Measurements from ENCODE around the gene CCRL2.

CCRL2 gene, protein sequence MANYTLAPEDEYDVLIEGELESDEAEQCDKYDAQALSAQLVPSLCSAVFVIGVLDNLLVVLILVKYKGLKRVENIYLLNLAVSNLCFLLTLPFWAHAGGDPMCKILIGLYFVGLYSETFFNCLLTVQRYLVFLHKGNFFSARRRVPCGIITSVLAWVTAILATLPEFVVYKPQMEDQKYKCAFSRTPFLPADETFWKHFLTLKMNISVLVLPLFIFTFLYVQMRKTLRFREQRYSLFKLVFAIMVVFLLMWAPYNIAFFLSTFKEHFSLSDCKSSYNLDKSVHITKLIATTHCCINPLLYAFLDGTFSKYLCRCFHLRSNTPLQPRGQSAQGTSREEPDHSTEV

DNA sequence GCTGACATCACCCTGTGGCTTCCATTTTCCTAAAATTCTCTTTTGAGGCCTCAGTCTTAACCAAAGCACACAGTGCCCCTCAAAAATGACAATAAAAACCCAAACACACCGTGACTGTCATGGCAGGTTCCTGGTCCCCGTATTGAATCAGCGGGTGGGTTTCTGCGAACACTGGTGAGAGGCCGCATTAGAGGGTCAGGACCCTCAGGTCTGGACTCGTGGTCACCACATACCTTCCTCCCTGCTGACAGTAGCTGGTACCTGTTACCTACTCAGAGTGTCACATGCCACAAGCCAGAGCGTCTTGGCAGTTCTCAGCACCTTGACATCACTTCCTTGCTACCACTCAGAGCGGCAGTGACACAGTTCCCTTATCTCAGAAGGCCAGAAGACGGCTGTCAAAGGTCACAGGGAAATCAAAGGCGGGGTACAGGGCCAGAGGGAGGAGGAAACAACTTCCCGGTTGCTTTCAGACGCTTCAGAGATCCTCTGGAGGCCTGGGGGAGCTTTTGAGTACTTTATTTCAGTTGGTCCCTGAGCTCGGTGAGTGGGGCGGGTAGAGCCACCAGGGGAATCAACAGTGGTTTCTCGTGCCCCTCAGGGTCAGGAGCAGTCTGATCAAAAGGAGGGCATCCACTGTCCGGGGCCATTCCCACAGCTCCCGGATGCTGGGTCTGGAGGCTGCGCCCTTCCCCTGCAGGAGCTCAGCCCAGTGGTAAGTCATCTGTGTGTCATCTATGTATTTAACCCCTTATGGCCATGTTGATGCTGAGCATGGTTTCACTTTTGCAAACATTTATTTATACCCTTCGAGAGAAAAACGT lies at the start of gene CCRL2, which contains the start of gene CCR5AS:
CCRL2 (plus strand) TSS at position 472 of the 824 bp plus-strand sequence. CDS start 821 bp downstream, outside the sequence.
CCR5AS (minus strand) TSS at position 279 of the 824 bp plus-strand sequence.
- no peak for DNase-seq

DNA sequence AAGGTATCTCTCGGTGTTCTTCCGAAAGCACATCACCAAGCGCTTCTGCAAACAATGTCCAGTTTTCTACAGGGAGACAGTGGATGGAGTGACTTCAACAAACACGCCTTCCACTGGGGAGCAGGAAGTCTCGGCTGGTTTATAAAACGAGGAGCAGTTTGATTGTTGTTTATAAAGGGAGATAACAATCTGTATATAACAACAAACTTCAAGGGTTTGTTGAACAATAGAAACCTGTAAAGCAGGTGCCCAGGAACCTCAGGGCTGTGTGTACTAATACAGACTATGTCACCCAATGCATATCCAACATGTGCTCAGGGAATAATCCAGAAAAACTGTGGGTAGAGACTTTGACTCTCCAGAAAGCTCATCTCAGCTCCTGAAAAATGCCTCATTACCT lies 48.6 kb upstream of the CCRL2 start:
- DNase-seq = no peak

DNA sequence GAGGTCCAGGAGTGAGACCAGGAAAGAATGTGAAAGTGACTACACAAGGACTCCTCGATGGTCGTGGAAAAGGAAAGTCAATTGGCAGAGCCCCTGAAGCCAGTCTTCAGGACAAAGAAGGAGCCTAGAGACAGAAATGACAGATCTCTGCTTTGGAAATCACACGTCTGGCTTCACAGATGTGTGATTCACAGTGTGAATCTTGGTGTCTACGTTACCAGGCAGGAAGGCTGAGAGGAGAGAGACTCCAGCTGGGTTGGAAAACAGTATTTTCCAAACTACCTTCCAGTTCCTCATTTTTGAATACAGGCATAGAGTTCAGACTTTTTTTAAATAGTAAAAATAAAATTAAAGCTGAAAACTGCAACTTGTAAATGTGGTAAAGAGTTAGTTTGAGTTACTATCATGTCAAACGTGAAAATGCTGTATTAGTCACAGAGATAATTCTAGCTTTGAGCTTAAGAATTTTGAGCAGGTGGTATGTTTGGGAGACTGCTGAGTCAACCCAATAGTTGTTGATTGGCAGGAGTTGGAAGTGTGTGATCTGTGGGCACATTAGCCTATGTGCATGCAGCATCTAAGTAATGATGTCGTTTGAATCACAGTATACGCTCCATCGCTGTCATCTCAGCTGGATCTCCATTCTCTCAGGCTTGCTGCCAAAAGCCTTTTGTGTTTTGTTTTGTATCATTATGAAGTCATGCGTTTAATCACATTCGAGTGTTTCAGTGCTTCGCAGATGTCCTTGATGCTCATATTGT lies 47.1 kb upstream of the CCRL2 start:
- peak; percentile 63 to 90 (median 67) for DNase-seq

DNA sequence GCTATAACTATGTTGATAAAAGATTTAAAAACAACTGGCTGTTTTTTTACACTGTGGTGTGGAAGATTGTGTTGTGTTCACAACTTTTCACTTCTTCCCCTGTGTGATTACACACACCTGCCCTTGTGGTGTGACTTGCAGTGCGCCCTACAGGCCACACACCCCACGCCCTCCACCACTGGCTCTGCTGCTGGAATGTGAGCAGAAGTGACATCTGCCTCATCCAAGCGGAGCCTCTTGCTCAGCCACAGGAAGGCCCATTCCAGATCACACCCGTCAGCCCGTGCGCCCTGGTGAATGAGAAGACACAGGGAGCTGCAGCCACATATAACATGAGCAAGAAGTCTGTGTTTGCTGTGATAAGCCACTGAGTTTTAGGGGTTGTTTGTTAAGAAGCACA lies 46.2 kb upstream of the CCRL2 start:
- no peak for DNase-seq

DNA sequence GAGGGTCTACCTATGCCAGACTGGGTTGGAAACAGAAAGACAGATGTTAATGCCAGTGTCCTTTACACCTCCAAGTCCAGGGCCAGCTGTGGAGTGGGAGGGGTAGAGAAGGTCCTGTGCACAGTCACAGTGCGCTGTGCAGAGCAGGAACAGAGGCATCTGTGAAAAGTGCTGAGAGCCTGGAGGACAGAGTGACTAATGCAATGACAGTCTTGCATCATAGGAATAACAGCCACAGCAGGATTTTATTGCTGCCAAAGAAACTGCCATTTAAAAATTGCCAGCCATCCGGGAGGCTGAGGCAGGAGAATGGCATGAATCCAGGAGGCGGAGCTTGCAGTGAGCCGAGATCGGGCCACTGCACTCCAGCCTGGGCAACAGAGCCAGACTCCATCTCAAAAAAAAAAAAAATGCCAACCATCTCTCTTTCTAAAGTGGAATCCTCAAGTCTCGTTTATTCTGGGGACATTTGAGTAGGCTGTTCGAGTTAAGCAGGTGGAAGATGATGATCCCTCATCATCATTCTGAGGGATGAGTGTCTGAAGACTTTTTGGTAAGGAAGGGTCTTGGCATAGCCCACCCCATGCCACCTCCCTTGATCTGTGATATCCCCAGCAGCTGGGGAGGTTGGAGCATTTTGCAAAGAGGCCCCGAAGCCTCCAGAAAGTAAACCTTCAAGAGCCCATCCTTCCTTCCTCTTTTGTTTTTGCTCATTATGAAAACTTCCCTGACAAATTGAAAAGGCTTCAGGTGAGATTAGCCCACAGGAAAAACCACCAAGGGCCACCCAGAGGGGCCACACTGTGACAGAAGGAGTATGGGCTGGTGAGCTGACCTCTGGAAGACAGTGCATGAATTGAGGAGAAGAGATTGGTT lies 45.4 kb upstream of the CCRL2 start:
- DNase-seq = no peak

DNA sequence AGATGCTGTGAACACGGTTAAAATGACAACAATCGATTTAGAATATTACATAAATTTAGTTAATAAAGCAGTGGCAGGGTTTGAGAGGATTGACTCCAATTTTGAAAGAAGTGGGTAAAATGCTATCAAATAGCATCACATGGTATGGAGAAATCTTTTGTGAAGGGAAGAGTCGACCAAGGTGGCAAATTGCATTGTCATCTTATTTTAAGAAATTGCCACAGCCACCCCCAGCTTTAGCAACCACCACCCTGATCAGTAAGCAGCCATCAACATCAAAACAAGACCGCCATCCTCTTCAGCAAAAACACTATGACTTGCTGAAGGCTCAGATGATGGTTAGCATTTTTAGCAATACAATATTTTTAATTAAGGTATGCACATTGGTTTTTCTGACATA lies 42.0 kb upstream of the CCRL2 start:
- DNase-seq = no peak

DNA sequence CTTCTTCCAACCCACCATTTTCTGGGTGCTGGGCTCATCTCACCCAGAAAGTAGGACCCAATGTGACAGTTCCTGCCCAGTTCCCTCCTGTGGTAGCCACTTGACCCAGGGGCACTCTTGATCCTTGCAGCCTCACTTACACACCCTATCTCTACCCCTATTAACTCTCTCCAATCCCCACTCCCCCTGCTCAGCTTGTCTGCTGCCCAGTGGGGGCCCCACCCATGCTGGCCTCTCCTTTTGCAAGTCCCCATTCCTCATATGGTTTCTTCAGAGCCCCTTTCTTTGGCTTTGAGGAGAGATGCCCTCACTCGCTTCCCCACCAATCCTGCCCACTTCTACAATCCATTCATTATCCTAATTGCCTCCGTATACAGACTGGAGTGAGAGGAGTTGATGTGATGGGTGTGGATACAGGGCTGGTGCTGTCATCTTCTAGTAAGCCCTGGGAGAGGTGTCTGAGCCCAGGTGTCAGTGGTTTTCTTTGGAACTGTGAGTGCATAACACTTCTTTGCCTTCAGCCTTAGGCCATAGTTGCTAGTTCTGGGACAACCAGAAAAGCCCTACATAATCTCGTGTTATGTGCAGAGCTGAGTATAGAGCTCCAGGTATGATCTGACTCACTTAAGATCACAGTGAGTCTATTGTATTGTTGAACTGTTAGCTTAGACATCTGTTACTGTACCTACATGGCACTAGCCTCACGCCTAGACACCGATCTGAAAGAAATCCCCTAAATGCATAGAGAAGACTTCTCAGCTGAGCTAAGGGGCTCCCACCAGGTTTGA lies 41.1 kb upstream of the CCRL2 start:
- DNase-seq = no peak

DNA sequence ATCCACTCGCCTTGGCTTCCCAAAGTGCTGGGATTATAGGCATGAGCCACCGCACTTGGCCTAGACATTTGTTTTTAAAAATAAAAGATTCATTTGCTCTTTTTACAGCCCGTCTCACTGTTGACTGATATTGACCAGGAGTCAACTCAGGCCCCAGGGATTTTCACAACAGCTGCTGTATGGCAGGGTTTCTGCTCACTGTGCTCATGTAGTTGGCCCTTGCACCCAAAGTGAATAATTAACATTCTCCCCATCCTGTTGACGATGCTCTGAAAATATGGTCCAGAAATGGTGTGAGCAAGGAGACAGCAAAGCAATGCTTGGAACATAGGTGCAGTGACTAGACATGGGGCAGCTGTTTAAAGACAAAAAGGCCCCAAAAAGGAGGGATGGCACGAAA lies 39.2 kb upstream of the CCRL2 start:
- DNase-seq = no peak

DNA sequence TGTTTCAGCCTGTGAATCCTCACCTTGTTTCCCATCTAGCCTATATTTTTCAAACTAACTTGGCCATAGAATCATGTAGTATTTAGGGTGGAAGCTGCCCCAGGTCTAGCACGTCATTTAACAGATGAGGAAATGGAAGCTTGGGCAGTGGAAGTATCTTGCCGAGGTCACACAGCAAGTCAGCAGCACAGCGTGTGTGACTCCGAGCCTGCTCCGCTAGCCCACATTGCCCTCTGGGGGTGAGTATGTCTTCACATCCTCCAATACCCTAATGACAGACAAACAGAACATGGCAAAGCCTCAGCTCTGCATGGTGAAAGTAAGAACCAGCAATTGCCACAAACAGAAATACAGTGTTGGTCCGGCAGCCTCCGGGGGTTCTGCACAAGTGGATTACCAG lies 38.5 kb upstream of the CCRL2 start:
- peak in 1 of 3 experiments; percentile 4 for DNase-seq

DNA sequence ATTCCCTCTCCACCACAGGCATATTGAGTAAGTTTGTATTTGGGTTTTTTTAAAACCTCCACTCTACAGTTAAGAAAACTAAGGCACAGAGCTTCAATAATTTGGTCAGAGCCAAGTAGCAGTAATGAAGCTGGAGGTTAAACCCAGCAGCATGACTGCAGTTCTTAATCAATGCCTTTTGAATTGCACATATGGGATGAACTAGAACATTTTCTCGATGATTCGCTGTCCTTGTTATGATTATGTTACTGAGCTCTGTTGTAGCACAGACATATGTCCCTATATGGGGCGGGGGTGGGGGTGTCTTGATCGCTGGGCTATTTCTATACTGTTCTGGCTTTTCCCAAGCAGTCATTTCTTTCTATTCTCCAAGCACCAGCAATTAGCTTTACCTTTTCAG lies 37.9 kb upstream of the CCRL2 start:
- DNase-seq = no peak

DNA sequence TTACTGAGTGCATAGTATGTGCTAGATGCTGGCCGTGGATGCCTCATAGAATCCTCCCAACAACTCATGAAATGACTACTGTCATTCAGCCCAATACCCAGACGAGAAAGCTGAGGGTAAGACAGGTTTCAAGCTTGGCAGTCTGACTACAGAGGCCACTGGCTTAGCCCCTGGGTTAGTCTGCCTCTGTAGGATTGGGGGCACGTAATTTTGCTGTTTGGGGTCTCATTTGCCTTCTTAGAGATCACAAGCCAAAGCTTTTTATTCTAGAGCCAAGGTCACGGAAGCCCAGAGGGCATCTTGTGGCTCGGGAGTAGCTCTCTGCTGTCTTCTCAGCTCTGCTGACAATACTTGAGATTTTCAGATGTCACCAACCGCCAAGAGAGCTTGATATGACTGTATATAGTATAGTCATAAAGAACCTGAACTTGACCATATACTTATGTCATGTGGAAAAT lies 37.4 kb upstream of the CCRL2 start:
- DNase-seq = no peak

DNA sequence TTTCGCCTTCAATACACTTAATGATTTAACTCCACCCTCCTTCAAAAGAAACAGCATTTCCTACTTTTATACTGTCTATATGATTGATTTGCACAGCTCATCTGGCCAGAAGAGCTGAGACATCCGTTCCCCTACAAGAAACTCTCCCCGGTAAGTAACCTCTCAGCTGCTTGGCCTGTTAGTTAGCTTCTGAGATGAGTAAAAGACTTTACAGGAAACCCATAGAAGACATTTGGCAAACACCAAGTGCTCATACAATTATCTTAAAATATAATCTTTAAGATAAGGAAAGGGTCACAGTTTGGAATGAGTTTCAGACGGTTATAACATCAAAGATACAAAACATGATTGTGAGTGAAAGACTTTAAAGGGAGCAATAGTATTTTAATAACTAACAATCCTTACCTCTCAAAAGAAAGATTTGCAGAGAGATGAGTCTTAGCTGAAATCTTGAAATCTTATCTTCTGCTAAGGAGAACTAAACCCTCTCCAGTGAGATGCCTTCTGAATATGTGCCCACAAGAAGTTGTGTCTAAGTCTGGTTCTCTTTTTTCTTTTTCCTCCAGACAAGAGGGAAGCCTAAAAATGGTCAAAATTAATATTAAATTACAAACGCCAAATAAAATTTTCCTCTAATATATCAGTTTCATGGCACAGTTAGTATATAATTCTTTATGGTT lies 36.1 kb upstream of the CCRL2 start, which contains the start of gene CCR5:
CCR5 (plus strand) TSS at position 108 of the 680 bp plus-strand sequence. CDS start 1,957 bp downstream, outside the sequence.
- DNase-seq = no peak

DNA sequence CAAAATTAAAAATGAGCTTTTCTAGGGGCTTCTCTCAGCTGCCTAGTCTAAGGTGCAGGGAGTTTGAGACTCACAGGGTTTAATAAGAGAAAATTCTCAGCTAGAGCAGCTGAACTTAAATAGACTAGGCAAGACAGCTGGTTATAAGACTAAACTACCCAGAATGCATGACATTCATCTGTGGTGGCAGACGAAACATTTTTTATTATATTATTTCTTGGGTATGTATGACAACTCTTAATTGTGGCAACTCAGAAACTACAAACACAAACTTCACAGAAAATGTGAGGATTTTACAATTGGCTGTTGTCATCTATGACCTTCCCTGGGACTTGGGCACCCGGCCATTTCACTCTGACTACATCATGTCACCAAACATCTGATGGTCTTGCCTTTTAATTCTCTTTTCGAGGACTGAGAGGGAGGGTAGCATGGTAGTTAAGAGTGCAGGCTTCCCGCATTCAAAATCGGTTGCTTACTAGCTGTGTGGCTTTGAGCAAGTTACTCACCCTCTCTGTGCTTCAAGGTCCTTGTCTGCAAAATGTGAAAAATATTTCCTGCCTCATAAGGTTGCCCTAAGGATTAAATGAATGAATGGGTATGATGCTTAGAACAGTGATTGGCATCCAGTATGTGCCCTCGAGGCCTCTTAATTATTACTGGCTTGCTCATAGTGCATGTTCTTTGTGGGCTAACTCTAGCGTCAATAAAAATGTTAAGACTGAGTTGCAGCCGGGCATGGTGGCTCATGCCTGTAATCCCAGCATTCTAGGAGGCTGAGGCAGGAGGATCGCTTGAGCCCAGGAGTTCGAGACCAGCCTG lies 35.3 kb upstream of the CCRL2 start:
- no peak for DNase-seq

DNA sequence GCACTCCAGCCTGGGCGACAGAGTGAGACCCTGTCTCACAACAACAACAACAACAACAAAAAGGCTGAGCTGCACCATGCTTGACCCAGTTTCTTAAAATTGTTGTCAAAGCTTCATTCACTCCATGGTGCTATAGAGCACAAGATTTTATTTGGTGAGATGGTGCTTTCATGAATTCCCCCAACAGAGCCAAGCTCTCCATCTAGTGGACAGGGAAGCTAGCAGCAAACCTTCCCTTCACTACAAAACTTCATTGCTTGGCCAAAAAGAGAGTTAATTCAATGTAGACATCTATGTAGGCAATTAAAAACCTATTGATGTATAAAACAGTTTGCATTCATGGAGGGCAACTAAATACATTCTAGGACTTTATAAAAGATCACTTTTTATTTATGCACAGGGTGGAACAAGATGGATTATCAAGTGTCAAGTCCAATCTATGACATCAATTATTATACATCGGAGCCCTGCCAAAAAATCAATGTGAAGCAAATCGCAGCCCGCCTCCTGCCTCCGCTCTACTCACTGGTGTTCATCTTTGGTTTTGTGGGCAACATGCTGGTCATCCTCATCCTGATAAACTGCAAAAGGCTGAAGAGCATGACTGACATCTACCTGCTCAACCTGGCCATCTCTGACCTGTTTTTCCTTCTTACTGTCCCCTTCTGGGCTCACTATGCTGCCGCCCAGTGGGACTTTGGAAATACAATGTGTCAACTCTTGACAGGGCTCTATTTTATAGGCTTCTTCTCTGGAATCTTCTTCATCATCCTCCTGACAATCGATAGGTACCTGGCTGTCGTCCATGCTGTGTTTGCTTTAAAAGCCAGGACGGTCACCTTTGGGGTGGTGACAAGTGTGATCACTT lies 34.3 kb upstream of the CCRL2 start:
- peak in 1 of 3 experiments; percentile 3 for DNase-seq

DNA sequence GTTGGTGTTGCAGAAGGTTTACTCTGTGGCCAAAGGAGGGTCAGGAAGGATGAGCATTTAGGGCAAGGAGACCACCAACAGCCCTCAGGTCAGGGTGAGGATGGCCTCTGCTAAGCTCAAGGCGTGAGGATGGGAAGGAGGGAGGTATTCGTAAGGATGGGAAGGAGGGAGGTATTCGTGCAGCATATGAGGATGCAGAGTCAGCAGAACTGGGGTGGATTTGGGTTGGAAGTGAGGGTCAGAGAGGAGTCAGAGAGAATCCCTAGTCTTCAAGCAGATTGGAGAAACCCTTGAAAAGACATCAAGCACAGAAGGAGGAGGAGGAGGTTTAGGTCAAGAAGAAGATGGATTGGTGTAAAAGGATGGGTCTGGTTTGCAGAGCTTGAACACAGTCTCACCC lies 32.3 kb upstream of the CCRL2 start:
- DNase-seq = no peak

DNA sequence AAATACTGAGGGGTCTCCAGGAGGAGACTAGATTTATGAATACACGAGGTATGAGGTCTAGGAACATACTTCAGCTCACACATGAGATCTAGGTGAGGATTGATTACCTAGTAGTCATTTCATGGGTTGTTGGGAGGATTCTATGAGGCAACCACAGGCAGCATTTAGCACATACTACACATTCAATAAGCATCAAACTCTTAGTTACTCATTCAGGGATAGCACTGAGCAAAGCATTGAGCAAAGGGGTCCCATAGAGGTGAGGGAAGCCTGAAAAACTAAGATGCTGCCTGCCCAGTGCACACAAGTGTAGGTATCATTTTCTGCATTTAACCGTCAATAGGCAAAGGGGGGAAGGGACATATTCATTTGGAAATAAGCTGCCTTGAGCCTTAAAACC lies 31.8 kb upstream of the CCRL2 start:
- DNase-seq = no peak

DNA sequence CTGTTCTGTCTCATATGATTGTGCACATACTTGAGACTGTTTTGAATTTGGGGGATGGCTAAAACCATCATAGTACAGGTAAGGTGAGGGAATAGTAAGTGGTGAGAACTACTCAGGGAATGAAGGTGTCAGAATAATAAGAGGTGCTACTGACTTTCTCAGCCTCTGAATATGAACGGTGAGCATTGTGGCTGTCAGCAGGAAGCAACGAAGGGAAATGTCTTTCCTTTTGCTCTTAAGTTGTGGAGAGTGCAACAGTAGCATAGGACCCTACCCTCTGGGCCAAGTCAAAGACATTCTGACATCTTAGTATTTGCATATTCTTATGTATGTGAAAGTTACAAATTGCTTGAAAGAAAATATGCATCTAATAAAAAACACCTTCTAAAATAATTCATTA lies 31.2 kb upstream of the CCRL2 start:
- DNase-seq = no peak

DNA sequence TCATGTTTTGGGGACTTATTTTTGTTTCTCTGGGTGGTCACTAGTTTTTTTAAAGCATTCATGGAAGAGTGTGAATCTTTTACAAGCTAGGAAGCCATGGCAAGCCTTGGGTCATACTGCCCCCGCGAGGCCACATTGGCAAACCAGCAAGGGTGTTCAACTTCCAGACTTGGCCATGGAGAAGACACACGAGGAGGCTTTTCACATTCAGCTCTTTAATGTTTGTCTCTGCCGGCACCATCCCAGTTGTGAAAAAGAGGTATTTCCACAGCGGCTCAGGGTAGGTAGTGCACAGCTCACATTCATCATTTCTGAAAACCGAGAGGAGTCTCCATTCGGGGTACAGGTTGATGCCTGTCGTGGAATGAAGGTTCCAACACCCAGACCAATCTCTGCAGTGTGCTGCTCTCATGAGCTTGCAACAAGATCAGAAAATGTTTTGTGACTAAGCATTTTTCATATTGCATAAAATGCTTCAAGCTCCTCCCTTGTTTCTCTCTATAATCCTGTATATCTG lies 28.6 kb upstream of the CCRL2 start:
- DNase-seq = peak in 2 of 3 experiments; percentile 3 to 7

Measured in NCI-H1417 (cell line).